ENCODE results near the gene ABCC2. TPM values are rescaled to one million over a fixed set of nuclear protein-coding genes. Genes with fewer than 3 reads are reported as not detected.

Gene ABCC2
- total RNA-seq, 4 donors from 2014 or later: 0.84 to 9.1 (median 1.5) TPM

GRCh38 chr10:99760321-99760720 lies 22.1 kb upstream of the ABCC2 start:
- TF ChIP-seq CTCF (IDR thresholded peaks at IDR 0.05): no peak
- no peak for ATAC-seq (ENCODE audit: low FRiP score)
- no peak for DNase-seq (ENCODE audit: low spot score)

GRCh38 chr10:99761365-99761764 lies 21.1 kb upstream of the ABCC2 start:
- TF ChIP-seq CTCF (IDR thresholded peaks at IDR 0.05): no peak
- no peak for DNase-seq (ENCODE audit: low spot score)
- no peak for ATAC-seq (ENCODE audit: low FRiP score)

GRCh38 chr10:99765672-99766301 lies 16.7 kb upstream of the ABCC2 start:
- no peak for TF ChIP-seq CTCF (IDR thresholded peaks at IDR 0.05)
- ATAC-seq (ENCODE audit: low FRiP score) (no peak), DNase-seq (ENCODE audit: low spot score) (no peak)

DNA sequence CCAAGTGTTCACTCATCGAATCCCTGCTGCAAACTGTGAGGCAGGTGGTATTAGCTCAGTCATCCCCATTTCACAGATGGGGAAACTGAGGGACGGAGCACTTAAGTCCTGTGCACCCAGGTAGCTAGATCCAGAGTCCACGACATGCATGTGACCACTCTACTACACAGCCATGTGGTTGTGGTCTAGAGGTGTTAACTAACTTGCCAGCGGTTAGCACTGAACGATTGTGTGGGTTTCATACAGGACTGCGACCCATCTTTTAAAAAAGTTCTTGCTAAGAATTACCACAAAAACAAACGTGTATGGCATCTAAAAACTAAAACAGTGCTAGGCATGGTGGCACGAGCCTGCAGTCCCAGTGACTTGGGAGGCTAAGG lies 16.1 kb upstream of the ABCC2 start:
- ATAC-seq (ENCODE audit: low FRiP score) (no peak), DNase-seq (ENCODE audit: low spot score) (no peak)
- no peak for TF ChIP-seq CTCF (IDR thresholded peaks at IDR 0.05)

GRCh38 chr10:99767901-99768300 lies 14.5 kb upstream of the ABCC2 start:
- ATAC-seq (ENCODE audit: low FRiP score) (no peak), DNase-seq (ENCODE audit: low spot score) (no peak)
- TF ChIP-seq CTCF (IDR thresholded peaks at IDR 0.05): no peak

- no peak for TF ChIP-seq CTCF (IDR thresholded peaks at IDR 0.05)
- no peak for ATAC-seq (ENCODE audit: low FRiP score)
These were observed 13.9 kb upstream of the ABCC2 start for GRCh38 chr10:99768556-99768955.

GRCh38 chr10:99769706-99770105 lies 12.7 kb upstream of the ABCC2 start:
- no peak for TF ChIP-seq CTCF (IDR thresholded peaks at IDR 0.05)
- DNase-seq (ENCODE audit: low spot score) (no peak), ATAC-seq (ENCODE audit: low FRiP score) (no peak)

More at GRCh38 chr10:99768556-99768955, 13.9 kb upstream of the ABCC2 start:
- DNase-seq (ENCODE audit: low spot score): no peak
